ENCODE data around the gene AFF1.

DNA sequence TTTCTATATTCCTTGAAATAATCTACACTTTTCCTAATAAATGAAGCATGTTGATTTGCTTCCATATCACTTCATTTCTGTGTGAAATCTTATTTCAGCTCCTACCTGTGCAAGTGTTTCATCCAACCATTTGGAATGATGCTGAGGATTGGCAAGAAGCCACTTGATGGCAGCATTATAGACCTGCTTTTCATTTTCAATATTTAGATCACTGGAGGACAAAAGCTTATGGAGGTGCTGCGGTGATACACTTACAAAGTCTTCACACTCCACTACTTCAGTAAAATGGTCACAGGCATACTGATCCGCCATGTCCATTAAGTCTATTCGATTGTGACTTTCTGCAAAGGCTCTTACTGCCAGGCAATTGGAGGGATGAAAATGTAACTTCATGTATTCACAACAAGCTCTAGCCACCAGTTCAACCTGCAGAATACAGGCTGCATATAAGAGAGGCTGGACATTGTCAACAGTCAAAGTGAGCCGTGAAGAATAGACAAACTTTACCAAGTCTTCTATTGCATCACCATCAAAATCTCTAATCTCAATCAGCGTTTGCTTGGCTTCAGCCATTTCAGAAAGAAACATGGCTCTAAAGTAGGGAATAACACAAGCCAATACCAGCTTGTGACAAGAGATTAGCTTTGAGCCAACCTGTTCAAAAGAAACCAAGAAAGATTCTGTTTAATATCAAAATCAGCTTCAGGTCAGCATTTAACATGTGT lies 250.5 kb downstream of the AFF1 start:
- TF ChIP-seq, protein P1, sequence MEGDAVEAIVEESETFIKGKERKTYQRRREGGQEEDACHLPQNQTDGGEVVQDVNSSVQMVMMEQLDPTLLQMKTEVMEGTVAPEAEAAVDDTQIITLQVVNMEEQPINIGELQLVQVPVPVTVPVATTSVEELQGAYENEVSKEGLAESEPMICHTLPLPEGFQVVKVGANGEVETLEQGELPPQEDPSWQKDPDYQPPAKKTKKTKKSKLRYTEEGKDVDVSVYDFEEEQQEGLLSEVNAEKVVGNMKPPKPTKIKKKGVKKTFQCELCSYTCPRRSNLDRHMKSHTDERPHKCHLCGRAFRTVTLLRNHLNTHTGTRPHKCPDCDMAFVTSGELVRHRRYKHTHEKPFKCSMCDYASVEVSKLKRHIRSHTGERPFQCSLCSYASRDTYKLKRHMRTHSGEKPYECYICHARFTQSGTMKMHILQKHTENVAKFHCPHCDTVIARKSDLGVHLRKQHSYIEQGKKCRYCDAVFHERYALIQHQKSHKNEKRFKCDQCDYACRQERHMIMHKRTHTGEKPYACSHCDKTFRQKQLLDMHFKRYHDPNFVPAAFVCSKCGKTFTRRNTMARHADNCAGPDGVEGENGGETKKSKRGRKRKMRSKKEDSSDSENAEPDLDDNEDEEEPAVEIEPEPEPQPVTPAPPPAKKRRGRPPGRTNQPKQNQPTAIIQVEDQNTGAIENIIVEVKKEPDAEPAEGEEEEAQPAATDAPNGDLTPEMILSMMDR (IDR thresholded peaks at IDR 0.05; ENCODE audit: insufficient read depth, low read depth, low read length), result no peak
- TF ChIP-seq EZH2 (IDR thresholded peaks at IDR 0.05; ENCODE audit: insufficient read depth, low read length), result no peak
